ENCODE data around the gene TXNDC8.
"Not testable (repeated sequence)": the region's sequence is repeated elsewhere in the genome, so short reads cannot be mapped to it uniquely, and the experiment has no call there.

The TXNDC8 gene

GRCh38 chr9:110323818-110324217 is 13.8 kb downstream of the TXNDC8 start:
- DNase-seq = no peak

GRCh38 chr9:110320651-110321445 is 16.8 kb downstream of the TXNDC8 start:
- no peak for DNase-seq

DNA sequence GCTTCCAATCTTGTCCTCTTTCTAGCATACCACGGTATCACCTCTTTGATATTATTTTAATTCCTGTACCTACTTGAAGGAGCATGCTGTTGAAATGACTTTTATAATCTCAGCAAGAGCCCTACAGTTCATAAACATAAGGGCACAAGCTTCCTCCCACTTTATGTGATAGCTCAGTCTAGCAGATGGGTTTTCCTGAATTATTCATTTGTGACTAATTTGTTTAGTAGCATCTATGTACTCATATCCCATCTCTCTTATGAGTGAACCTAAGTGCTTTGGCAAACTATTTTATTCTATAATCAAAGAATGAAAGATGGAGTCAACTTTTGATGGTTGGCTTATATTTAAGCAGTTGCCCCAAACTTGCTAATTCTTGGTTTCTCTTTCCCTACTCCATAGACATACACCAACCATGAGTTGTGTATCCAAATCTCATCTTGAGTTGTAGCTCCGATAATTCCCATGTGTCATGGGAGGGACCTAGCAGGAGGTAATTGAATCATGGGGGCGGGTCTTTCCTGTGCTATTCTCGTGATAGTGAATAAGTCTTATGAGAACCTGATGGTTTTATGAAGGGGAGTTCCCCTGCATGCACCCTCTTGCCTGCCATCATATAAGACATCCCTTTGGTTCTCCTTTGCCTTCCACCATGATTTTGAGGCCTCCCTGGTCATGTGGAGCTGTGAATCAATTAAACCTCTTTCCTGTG is 17.7 kb downstream of the TXNDC8 start:
- DNase-seq = no peak

DNA sequence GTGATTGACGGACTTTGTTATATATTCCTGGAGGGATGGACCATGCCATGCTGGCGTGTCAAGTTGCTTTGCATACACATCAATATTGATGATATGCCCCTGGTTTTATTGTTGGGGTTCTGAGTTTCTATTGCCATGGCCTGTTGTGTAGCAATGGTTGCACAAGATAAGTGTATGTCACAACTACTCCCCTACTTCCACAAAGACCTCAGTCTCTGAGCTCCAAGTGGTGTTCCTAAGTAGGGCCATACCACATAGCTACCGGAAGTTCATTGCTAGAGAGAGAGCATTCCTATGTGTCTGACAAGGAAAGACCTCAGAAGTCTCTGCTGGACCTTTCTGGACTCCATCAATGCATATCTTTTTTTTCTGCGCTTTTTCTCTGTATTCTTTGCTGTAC is 19.8 kb downstream of the TXNDC8 start:
- no peak for DNase-seq

GRCh38 chr9:110316261-110317075 is 21.2 kb downstream of the TXNDC8 start:
- DNase-seq = no peak

- not testable (repeated sequence) for DNase-seq
Measured at GRCh38 chr9:110311978-110312377, 25.7 kb downstream of the TXNDC8 start.

DNA sequence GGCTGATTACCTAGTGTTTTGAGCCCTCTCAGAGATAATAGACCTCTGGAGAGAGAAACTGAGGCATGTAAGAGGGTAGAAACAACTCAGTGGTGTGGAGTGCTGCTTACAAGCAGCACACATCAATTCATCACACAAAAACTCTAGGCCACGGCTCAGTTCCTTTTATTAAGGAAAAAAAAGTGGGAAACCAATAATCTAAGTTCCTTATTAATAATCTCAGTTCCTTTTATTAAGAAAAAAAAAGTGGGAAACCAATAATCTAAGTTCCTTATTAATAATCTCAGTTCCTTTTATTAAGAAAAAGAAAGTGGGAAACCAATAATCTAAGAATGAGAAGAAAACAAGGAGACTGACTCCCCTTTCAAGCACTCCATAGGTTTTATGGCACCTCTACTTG is 28.0 kb downstream of the TXNDC8 start:
- DNase-seq = no peak

GRCh38 chr9:110308633-110309038 is 29.0 kb downstream of the TXNDC8 start:
- DNase-seq = no peak

GRCh38 chr9:110307191-110307590 is 30.5 kb downstream of the TXNDC8 start:
- DNase-seq = no peak

DNA sequence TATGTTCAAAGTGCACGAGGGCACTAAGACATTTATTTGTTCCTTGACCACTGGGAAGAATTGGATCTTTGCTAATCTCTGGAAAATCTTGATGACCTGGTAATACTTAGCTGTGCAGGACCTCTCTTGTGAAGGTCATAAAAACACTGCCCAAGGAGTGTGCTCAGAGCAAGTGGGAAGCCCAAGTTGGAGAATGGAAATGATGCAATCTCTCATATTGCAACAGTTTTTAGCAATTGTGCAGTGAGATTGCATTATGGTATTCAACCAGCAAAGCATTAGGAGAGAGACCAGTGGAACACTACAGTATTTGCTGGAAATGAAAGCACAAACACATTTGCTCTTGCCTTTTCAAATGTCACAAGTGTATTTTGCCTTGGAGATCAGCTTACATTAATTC is 34.5 kb downstream of the TXNDC8 start:
- no peak for DNase-seq

DNA sequence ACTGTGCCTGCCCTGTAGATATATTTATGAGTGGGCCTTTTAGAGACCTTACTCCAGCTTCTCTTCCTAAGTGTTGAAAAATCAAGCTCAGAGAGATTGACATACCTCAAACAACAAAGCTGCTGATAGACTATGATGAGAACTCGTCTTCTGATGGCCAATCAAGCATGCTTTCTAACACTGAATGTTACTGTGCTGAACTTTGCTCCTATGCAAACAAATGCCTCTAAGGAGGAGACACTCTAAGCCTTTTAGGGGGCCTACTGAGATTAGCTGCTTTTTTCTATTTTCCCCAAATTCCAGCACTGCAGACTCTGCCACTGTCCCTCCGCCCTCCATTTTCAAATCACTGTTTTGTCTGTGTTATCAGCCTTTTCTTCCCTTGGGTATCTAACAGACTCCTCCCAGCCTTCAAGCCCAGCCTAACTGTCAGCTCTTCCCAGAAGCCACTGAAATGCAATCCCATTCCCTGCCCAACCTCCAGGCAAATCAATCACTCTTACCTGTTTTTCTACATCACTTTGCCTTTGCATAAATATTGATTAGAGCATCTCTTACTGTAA is 39.5 kb downstream of the TXNDC8 start:
- no peak for DNase-seq

GRCh38 chr9:110293248-110293647 is 44.4 kb downstream of the TXNDC8 start:
- no peak for DNase-seq

DNA sequence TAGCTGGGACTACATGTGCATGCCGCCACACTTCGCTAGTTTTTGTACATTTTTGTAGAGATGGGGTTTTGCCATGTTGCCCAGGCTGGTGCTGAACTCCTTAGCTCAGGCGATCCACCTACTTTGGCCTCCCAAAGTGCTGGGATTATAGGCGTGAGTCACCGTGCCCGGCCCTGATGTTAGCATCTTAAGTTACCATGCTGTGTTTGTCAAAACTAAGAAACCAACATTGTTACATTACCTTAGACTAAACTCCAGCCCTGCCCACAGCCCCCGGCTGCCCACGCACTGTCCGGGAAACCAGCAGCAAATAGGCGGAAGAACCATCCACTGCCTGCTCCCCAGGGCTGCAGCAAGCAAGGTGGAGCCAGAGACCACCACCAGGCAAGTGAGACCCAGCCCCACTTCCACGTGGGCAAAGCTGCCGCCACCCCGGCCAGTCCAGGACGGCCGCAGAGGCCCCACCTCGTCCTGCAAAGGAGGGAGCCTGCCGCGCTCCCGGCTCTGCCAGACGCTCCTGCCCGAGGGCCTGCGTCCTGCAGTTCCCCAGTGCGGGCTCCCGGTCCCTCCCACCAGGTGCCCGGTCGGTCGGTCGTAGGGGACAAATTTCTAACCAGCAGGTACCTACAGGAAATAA is 45.6 kb downstream of the TXNDC8 start:
- no peak for DNase-seq

DNA sequence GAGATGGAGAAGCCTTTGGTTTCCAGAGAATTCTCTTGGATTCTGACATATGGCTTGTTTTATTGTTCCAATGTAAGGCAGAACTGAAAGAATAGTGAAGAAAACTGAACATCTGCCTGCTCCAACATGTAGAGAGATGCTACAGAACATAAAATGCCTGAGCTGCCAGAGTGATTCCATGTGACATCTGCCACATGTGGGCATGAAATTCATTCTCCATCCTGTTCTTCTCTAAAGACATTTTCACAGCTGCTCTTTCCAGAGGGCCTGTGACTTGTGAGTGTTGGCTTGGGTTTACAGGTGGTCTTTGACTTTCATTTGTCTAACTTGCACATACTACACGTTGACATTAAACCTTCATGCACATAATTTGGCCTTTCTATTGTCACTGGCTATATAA is 47.7 kb downstream of the TXNDC8 start:
- no peak for DNase-seq

- no peak for DNase-seq
Measured at GRCh38 chr9:110288503-110288902, 49.2 kb downstream of the TXNDC8 start.

DNA sequence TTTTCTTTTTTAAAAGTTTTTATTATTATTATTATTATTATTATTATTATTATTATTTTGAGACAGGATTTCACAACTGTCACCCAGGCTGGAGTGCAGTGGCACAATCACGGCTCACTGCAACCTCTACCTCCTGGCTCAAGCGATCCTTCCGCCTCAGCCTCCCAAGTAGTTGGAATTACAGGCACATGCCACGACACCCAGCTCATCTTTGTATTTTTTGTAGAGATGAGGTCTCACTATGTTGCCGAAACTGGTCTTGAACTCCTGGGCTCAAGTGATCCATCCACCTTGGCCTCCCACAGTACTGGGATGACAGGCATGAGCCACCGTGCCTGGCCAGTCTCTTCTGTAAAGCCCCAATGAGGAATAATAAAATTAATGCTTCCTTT is 50.4 kb downstream of the TXNDC8 start:
- no peak for DNase-seq

DNA sequence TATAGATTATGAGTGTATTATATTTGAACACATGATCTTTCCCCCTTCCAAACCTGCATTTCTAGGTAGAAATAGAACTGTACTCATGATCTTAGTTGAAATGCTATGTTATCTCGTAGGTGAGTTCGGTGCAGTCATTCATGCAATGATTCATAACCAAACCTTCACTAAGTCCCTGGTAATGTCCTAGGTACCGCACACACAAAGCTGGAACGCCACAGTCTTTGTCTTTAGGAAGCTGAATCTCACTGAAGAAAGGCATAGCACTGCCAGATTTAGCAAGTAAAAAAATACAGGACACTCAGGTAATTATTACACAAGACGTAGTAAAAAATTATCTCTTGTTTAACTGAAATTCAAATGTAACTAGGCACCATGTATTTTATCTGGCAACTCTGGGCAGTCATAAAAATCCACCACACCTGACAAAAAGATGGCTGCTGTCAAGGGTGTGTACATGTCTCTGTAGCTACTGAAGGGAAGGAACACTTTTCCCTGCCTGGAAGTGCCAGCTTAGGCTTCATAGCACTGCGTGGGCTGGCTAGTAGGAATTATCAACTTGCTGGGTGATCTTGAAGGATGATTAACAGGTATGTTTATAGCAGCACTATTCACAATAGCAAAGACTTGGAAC is 53.3 kb downstream of the TXNDC8 start:
- no peak for DNase-seq

- DNase-seq = peak; percentile 11
Measured at GRCh38 chr9:110283751-110284150, 53.9 kb downstream of the TXNDC8 start.

- no peak for DNase-seq
Measured at GRCh38 chr9:110282739-110283081, 55.0 kb downstream of the TXNDC8 start.

- DNase-seq = no peak
Measured at GRCh38 chr9:110282018-110282738, 55.5 kb downstream of the TXNDC8 start.

GRCh38 chr9:110278080-110278707 is 59.5 kb downstream of the TXNDC8 start:
- DNase-seq = peak; percentile 11

Measured in DMS53 (cell line).